ENCODE measurements around the gene POU6F2. TPM values are rescaled to one million over a fixed set of nuclear protein-coding genes. Genes with fewer than 3 reads are reported as not detected.

Gene POU6F2
- total and polyA plus RNA-seq, 2 experiments from 2014 or later, result not detected

- no peak overlapping the region for H3K27ac ChIP-seq
- 1% methylated on average over 9 of the region's 9 CpGs for WGBS, 2 experiments (ENCODE audit: low coverage in 1 of 2, low lambda C conversion rate in 2 of 2, missing lambda C conversion rate in 2 of 2)
- H3K9me2 ChIP-seq (ENCODE audit: insufficient read depth), result no peaks in the 10 kb centered on the region
- H3K36me3 ChIP-seq (ENCODE audit: low read depth), result no peaks in the 10 kb centered on the region
- no peaks in the 10 kb centered on the region for H3K27me3 ChIP-seq (replicated peaks; ENCODE audit: insufficient read depth)
- in situ Hi-C loops (cut with MboI), result no loop called here
- H3K79me2 ChIP-seq (ENCODE audit: insufficient read depth), result no peaks in the 10 kb centered on the region
- TF ChIP-seq EZH2 (IDR thresholded peaks at IDR 0.05; ENCODE audit: insufficient read depth, poor library complexity, severe bottlenecking), result no peak
- TF ChIP-seq EZH2phosphoT487 (IDR thresholded peaks at IDR 0.05; ENCODE audit: insufficient read depth, low read depth), result no peak
- no peak overlapping the region for H2AFZ ChIP-seq
- no peak overlapping the region for H3K4me2 ChIP-seq (ENCODE audit: unreplicated experiment)
- peak; percentile 29 for DNase-seq
- no peaks in the 10 kb centered on the region for H3K4me1 ChIP-seq (ENCODE audit: insufficient read depth)
- no peak overlapping the region for H3K4me3 ChIP-seq
- H3K9me3 ChIP-seq (ENCODE audit: low read depth), result no peaks in the 10 kb centered on the region
- no peaks in the 10 kb centered on the region for H4K20me1 ChIP-seq (ENCODE audit: insufficient read depth)
- H3K9ac ChIP-seq, result no peak overlapping the region
- no peaks in the 10 kb centered on the region for H3F3A ChIP-seq (ENCODE audit: insufficient read depth)
Measured at GRCh38 chr7:39271402-39271801, 293.7 kb downstream of the POU6F2 start.

GRCh38 chr7:39272111-39272510, 294.4 kb downstream of the POU6F2 start:
- WGBS, 2 experiments (ENCODE audit: low coverage in 1 of 2, low lambda C conversion rate in 2 of 2, missing lambda C conversion rate in 2 of 2), result 0 to 3% methylated on average over 1 of the region's 1 CpG
- Histone ChIP-seq H4K20me1 (ENCODE audit: insufficient read depth) (no peaks in the 10 kb centered on the region), H3K9me2 (ENCODE audit: insufficient read depth) (no peaks in the 10 kb centered on the region), H3F3A (ENCODE audit: insufficient read depth) (no peaks in the 10 kb centered on the region), H3K9ac (no peak overlapping the region), H3K36me3 (ENCODE audit: low read depth) (no peaks in the 10 kb centered on the region), H3K4me3 (no peak overlapping the region), H3K79me2 (ENCODE audit: insufficient read depth) (no peaks in the 10 kb centered on the region), H2AFZ (no peak overlapping the region), H3K9me3 (ENCODE audit: low read depth) (no peaks in the 10 kb centered on the region), H3K27ac (no peak overlapping the region), H3K4me2 (ENCODE audit: unreplicated experiment) (no peak overlapping the region), H3K4me1 (ENCODE audit: insufficient read depth) (no peaks in the 10 kb centered on the region), H3K27me3 (replicated peaks; ENCODE audit: insufficient read depth) (no peaks in the 10 kb centered on the region)
- no peak for DNase-seq
- TF ChIP-seq EZH2phosphoT487 (IDR thresholded peaks at IDR 0.05; ENCODE audit: insufficient read depth, low read depth) (no peak), EZH2 (IDR thresholded peaks at IDR 0.05; ENCODE audit: insufficient read depth, poor library complexity, severe bottlenecking) (no peak)
- in situ Hi-C loops (cut with MboI), result no loop called here

- Histone ChIP-seq H3K9me3 (ENCODE audit: low read depth) (no peaks in the 10 kb centered on the region), H3K4me1 (ENCODE audit: insufficient read depth) (no peaks in the 10 kb centered on the region), H3F3A (ENCODE audit: insufficient read depth) (no peaks in the 10 kb centered on the region), H3K4me3 (no peak overlapping the region), H3K79me2 (ENCODE audit: insufficient read depth) (no peaks in the 10 kb centered on the region), H3K9me2 (ENCODE audit: insufficient read depth) (no peaks in the 10 kb centered on the region), H3K36me3 (ENCODE audit: low read depth) (no peaks in the 10 kb centered on the region), H3K9ac (no peak overlapping the region), H3K27ac (no peak overlapping the region), H4K20me1 (ENCODE audit: insufficient read depth) (no peaks in the 10 kb centered on the region), H3K27me3 (replicated peaks; ENCODE audit: insufficient read depth) (no peaks in the 10 kb centered on the region), H3K4me2 (ENCODE audit: unreplicated experiment) (no peak overlapping the region), H2AFZ (no peak overlapping the region)
- no peak for DNase-seq
- TF ChIP-seq EZH2 (IDR thresholded peaks at IDR 0.05; ENCODE audit: insufficient read depth, poor library complexity, severe bottlenecking) (no peak), EZH2phosphoT487 (IDR thresholded peaks at IDR 0.05; ENCODE audit: insufficient read depth, low read depth) (no peak)
- in situ Hi-C loops (cut with MboI), result no loop called here
Measured at GRCh38 chr7:39272691-39273090, 295.0 kb downstream of the POU6F2 start.

- no peaks in the 10 kb centered on the region for H3F3A ChIP-seq (ENCODE audit: insufficient read depth)
- H2AFZ ChIP-seq, result no peak overlapping the region
- no peak overlapping the region for H3K4me3 ChIP-seq
- no peak overlapping the region for H3K9ac ChIP-seq
- H3K4me2 ChIP-seq (ENCODE audit: unreplicated experiment), result no peak overlapping the region
- H3K36me3 ChIP-seq (ENCODE audit: low read depth), result no peaks in the 10 kb centered on the region
- H3K27ac ChIP-seq, result no peak overlapping the region
- no peaks in the 10 kb centered on the region for H4K20me1 ChIP-seq (ENCODE audit: insufficient read depth)
- no peaks in the 10 kb centered on the region for H3K4me1 ChIP-seq (ENCODE audit: insufficient read depth)
- H3K9me2 ChIP-seq (ENCODE audit: insufficient read depth), result no peaks in the 10 kb centered on the region
- H3K79me2 ChIP-seq (ENCODE audit: insufficient read depth), result no peaks in the 10 kb centered on the region
- no peaks in the 10 kb centered on the region for H3K27me3 ChIP-seq (replicated peaks; ENCODE audit: insufficient read depth)
- no peak for TF ChIP-seq EZH2phosphoT487 (IDR thresholded peaks at IDR 0.05; ENCODE audit: insufficient read depth, low read depth)
- TF ChIP-seq EZH2 (IDR thresholded peaks at IDR 0.05; ENCODE audit: insufficient read depth, poor library complexity, severe bottlenecking), result no peak
- WGBS, 2 experiments (ENCODE audit: low coverage in 1 of 2, low lambda C conversion rate in 2 of 2, missing lambda C conversion rate in 2 of 2), result 13 to 36% methylated on average over 1 of the region's 1 CpG
- DNase-seq, result no peak
- in situ Hi-C loops (cut with MboI), result no loop called here
- no peaks in the 10 kb centered on the region for H3K9me3 ChIP-seq (ENCODE audit: low read depth)
Measured at GRCh38 chr7:39280337-39280736, 302.6 kb downstream of the POU6F2 start.

GRCh38 chr7:39285256-39285655, 307.5 kb downstream of the POU6F2 start:
- no peaks in the 10 kb centered on the region for H3K9me3 ChIP-seq (ENCODE audit: low read depth)
- in situ Hi-C loops (cut with MboI), result no loop called here
- H3K36me3 ChIP-seq (ENCODE audit: low read depth), result no peaks in the 10 kb centered on the region
- TF ChIP-seq EZH2phosphoT487 (IDR thresholded peaks at IDR 0.05; ENCODE audit: insufficient read depth, low read depth) (no peak), EZH2 (IDR thresholded peaks at IDR 0.05; ENCODE audit: insufficient read depth, poor library complexity, severe bottlenecking) (no peak)
- H3K27ac ChIP-seq, result no peak overlapping the region
- H3K9ac ChIP-seq, result no peak overlapping the region
- no peak overlapping the region for H3K4me3 ChIP-seq
- 12 to 20% methylated on average over 2 of the region's 2 CpGs for WGBS, 2 experiments (ENCODE audit: low coverage in 1 of 2, low lambda C conversion rate in 2 of 2, missing lambda C conversion rate in 2 of 2)
- H3K4me1 ChIP-seq (ENCODE audit: insufficient read depth), result no peaks in the 10 kb centered on the region
- no peaks in the 10 kb centered on the region for H3K79me2 ChIP-seq (ENCODE audit: insufficient read depth)
- H3K4me2 ChIP-seq (ENCODE audit: unreplicated experiment), result no peak overlapping the region
- H3F3A ChIP-seq (ENCODE audit: insufficient read depth), result no peaks in the 10 kb centered on the region
- H4K20me1 ChIP-seq (ENCODE audit: insufficient read depth), result no peaks in the 10 kb centered on the region
- no peak overlapping the region for H2AFZ ChIP-seq
- no peaks in the 10 kb centered on the region; the same call in 1 of the 2 replicates for H3K27me3 ChIP-seq (replicated peaks; ENCODE audit: insufficient read depth)
- no peak for DNase-seq
- H3K9me2 ChIP-seq (ENCODE audit: insufficient read depth), result no peaks in the 10 kb centered on the region
